NCI-H82 treated with DMSO at 0.1 percent for 48 hours (cell line): ENCODE data around the gene GALNT15.

Source experiments
- DNase-seq: peaks from one replicate; lab custom pipeline; 2025; ENCODE audit not compliant: unreplicated experiment; lab: John Stamatoyannopoulos, UW

Gene GALNT15

GRCh38 chr3:16151109-16151508 lies 23.4 kb upstream of the GALNT15 start:
- no peak for DNase-seq

GRCh38 chr3:16168211-16168610 lies 6.3 kb upstream of the GALNT15 start:
- DNase-seq = no peak

- no peak for DNase-seq
Observed at GRCh38 chr3:16171009-16171408, 3.5 kb upstream of the GALNT15 start.

GRCh38 chr3:16171825-16172224 lies 2.7 kb upstream of the GALNT15 start:
- no peak for DNase-seq

- no peak for DNase-seq
Observed at GRCh38 chr3:16173283-16174025, 1.0 kb upstream of the GALNT15 start.

GRCh38 chr3:16174026-16174355 lies 489 bp upstream of the GALNT15 start:
- no peak for DNase-seq

- DNase-seq = no peak
Observed at GRCh38 chr3:16174976-16175901, 759 bp downstream of the GALNT15 start.

- DNase-seq = no peak
Observed at GRCh38 chr3:16176391-16177030, 2.0 kb downstream of the GALNT15 start.

- no peak for DNase-seq
Observed at GRCh38 chr3:16177382-16177781, 2.9 kb downstream of the GALNT15 start.

GRCh38 chr3:16177962-16178627 lies 3.6 kb downstream of the GALNT15 start:
- DNase-seq = no peak

GRCh38 chr3:16178628-16178988 lies 4.1 kb downstream of the GALNT15 start:
- DNase-seq = no peak

- DNase-seq = no peak
Observed at GRCh38 chr3:16179261-16179660, 4.8 kb downstream of the GALNT15 start.

- DNase-seq = no peak
Observed at GRCh38 chr3:16179771-16180736, 5.6 kb downstream of the GALNT15 start.

GRCh38 chr3:16180737-16181134 lies 6.3 kb downstream of the GALNT15 start:
- DNase-seq = no peak

GRCh38 chr3:16181361-16181760 lies 6.9 kb downstream of the GALNT15 start:
- no peak for DNase-seq

GRCh38 chr3:16182183-16182582 lies 7.7 kb downstream of the GALNT15 start:
- no peak for DNase-seq

- DNase-seq = no peak
Observed at GRCh38 chr3:16182612-16183011, 8.1 kb downstream of the GALNT15 start.

GRCh38 chr3:16183082-16183481 lies 8.6 kb downstream of the GALNT15 start:
- no peak for DNase-seq

- DNase-seq = peak; percentile 45
Observed at GRCh38 chr3:16183601-16184270, 9.3 kb downstream of the GALNT15 start.

- DNase-seq = no peak
Observed at GRCh38 chr3:16186086-16186485, 11.6 kb downstream of the GALNT15 start.
